Breast epithelium (tissue), 3 donors: ENCODE results near the gene FMN1.

Source experiments
- POLR2AphosphoS5 ChIP-seq, 3 donors: sonication (generic); formaldehyde crosslinking; IDR thresholded peaks; one replicate each; pipeline ENCODE4 v1.6.1; 2017; ENCODE audit warnings: antibody characterized with exemption in 3 of 3
- TF ChIP-seq, protein P1 (sequence below), 3 donors: fragments of 450-650 bp; IDR thresholded peaks; one replicate each; pipeline ENCODE4 v1.5.1; 2016 to 2017; ENCODE audit warnings: antibody characterized with exemption in 3 of 3, mild to moderate bottlenecking in 3 of 3, moderate library complexity in 3 of 3

DNA sequence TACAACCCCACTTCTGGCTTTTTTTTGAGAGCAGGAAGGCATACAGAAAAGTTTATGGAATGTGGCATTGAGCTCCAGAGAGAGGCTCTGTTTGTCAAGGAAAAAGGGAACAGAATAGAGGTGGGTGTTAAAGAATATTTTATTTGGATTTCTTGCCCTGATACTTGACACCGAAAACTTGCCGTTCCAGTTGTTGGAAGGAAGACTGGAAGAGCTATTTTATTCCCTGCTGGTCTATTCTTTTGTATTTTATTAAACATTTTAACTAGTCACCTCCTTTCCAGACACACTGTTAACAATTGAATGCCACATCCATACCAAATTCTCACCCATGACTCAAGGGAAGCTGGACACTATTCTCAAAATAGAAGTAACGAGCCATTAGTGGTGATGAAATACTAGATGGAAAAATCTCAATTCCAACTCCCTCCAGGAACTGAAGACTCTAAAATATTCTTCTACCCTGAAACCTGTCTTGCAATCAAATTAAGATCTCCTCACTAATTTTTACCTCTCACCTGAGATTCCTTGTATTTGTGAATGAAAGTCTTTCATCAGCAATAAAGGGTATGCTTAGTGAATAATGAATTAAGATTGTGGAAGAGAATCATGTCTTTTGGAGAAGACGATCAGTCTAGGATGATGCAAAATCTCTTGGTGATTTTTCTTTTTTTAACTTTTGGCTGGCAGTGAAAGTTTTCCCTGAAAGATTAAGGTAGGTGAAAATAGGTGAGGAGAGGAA, 448.2 kb downstream of the FMN1 start:
- TF ChIP-seq, protein P1, sequence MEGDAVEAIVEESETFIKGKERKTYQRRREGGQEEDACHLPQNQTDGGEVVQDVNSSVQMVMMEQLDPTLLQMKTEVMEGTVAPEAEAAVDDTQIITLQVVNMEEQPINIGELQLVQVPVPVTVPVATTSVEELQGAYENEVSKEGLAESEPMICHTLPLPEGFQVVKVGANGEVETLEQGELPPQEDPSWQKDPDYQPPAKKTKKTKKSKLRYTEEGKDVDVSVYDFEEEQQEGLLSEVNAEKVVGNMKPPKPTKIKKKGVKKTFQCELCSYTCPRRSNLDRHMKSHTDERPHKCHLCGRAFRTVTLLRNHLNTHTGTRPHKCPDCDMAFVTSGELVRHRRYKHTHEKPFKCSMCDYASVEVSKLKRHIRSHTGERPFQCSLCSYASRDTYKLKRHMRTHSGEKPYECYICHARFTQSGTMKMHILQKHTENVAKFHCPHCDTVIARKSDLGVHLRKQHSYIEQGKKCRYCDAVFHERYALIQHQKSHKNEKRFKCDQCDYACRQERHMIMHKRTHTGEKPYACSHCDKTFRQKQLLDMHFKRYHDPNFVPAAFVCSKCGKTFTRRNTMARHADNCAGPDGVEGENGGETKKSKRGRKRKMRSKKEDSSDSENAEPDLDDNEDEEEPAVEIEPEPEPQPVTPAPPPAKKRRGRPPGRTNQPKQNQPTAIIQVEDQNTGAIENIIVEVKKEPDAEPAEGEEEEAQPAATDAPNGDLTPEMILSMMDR (IDR thresholded peaks at IDR 0.05) = no peak
- TF ChIP-seq POLR2AphosphoS5 (IDR thresholded peaks at IDR 0.05) = no peak
